Osteoblast (primary cell): ENCODE measurements around the gene TACR1. TPM values are rescaled to one million over a fixed set of nuclear protein-coding genes. Genes with fewer than 3 reads are reported as not detected.

Source experiments
- DNase-seq: peaks from one replicate; pipeline ENCODE4 v3.0.0; 2011; ENCODE audit warnings: low spot score, mixed read lengths; ENCODE audit not compliant: insufficient read length; ENCODE audit errors: missing footprints
- H2AFZ ChIP-seq: 2 replicates; pipeline ENCODE4 v1.6.0; 2011; ENCODE audit warnings: mild to moderate bottlenecking, low read length
- H3K27ac ChIP-seq: 2 replicates; pipeline ENCODE4 v1.5.1; 2011; ENCODE audit warnings: mild to moderate bottlenecking, low read depth, low read length, moderate library complexity
- H3K27me3 ChIP-seq: 2 replicates; pipeline ENCODE4 v1.6.0; 2012; ENCODE audit warnings: mild to moderate bottlenecking, control low read depth, inconsistent platforms, low read length, moderate library complexity; ENCODE audit not compliant: insufficient read depth
- H3K36me3 ChIP-seq: 2 replicates; pipeline ENCODE4 v1.5.1; 2011; ENCODE audit warnings: mild to moderate bottlenecking, low read length, control low read depth, moderate library complexity; ENCODE audit not compliant: insufficient read depth
- H3K4me1 ChIP-seq: 2 replicates; pipeline ENCODE4 v1.5.1; 2011; ENCODE audit warnings: mild to moderate bottlenecking, low read length, control low read depth, moderate library complexity; ENCODE audit not compliant: insufficient read depth
- H3K4me2 ChIP-seq: 2 replicates; pipeline ENCODE4 v1.6.0; 2011; ENCODE audit warnings: mild to moderate bottlenecking, low read length; ENCODE audit not compliant: insufficient read depth
- H3K4me3 ChIP-seq: fragments of 200-600 bp; sonication (generic); 3 replicates; pipeline ENCODE4 v1.5.1; 2012; ENCODE audit warnings: mild to moderate bottlenecking, low read length, inconsistent platforms; ENCODE audit not compliant: insufficient read depth
- H3K79me2 ChIP-seq: 2 replicates; pipeline ENCODE4 v1.6.0; 2012; ENCODE audit warnings: mild to moderate bottlenecking, low read length, control low read depth, inconsistent platforms; ENCODE audit not compliant: insufficient read depth
- H3K9me3 ChIP-seq: 2 replicates; pipeline ENCODE4 v1.5.1; 2011; ENCODE audit warnings: low read depth, low read length, control low read depth
- H4K20me1 ChIP-seq: 2 replicates; pipeline ENCODE4 v1.6.0; 2012; ENCODE audit warnings: mild to moderate bottlenecking, low read length, control low read depth; ENCODE audit not compliant: insufficient read depth
- CTCF ChIP-seq: IDR thresholded peaks from 2 replicates; pipeline ENCODE4 v1.5.1; 2011; ENCODE audit warnings: mild to moderate bottlenecking, low read depth, low read length, moderate library complexity; ENCODE audit errors: extremely low read depth
- total RNA-seq: library from RNA; depleted of rRNA; stranded (reverse); fragments of >200 nt; gene quantifications from 2 replicates; pipeline ENCODE4 v1.2.3, GENCODE V29; 2012

The TACR1 gene
- total RNA-seq, 1 donor: under 0.01 TPM

- peaks cover 14% of the 10 kb centered on the region for H3K4me1 ChIP-seq
- H3K27me3 ChIP-seq: no peaks in the 10 kb centered on the region
- peak overlapping the region; percentile 72 for H2AFZ ChIP-seq
- peak overlapping the region; percentile 52 for H3K4me2 ChIP-seq
- no peak for TF ChIP-seq CTCF
- no peaks in the 10 kb centered on the region for H4K20me1 ChIP-seq
- H3K9me3 ChIP-seq: no peaks in the 10 kb centered on the region
- H3K79me2 ChIP-seq: no peaks in the 10 kb centered on the region
- peak; percentile 68 for DNase-seq
- peak overlapping the region; percentile 23 for H3K27ac ChIP-seq
- no peaks in the 10 kb centered on the region for H3K36me3 ChIP-seq
- H3K4me3 ChIP-seq: peak overlapping the region; percentile 21
These were observed 65.4 kb downstream of the TACR1 start for GRCh38 chr2:75133621-75134570.

GRCh38 chr2:75130171-75130570, 69.1 kb downstream of the TACR1 start:
- H3K27me3 ChIP-seq: no peaks in the 10 kb centered on the region
- no peaks in the 10 kb centered on the region for H3K9me3 ChIP-seq
- H3K4me3 ChIP-seq: no peak overlapping the region
- peak; percentile 21 for TF ChIP-seq CTCF
- no peaks in the 10 kb centered on the region for H3K36me3 ChIP-seq
- H3K4me1 ChIP-seq: peaks cover 14% of the 10 kb centered on the region
- no peak overlapping the region for H2AFZ ChIP-seq
- no peak overlapping the region for H3K27ac ChIP-seq
- H3K4me2 ChIP-seq: no peak overlapping the region
- no peaks in the 10 kb centered on the region for H3K79me2 ChIP-seq
- H4K20me1 ChIP-seq: no peaks in the 10 kb centered on the region
- DNase-seq: no peak

- no peak overlapping the region for H3K4me2 ChIP-seq
- H3K27me3 ChIP-seq: peaks cover 13% of the 10 kb centered on the region
- no peaks in the 10 kb centered on the region for H3K9me3 ChIP-seq
- DNase-seq: no peak
- no peak overlapping the region for H3K4me3 ChIP-seq
- no peak overlapping the region for H2AFZ ChIP-seq
- H3K27ac ChIP-seq: no peak overlapping the region
- no peaks in the 10 kb centered on the region for H4K20me1 ChIP-seq
- H3K4me1 ChIP-seq: no peaks in the 10 kb centered on the region
- H3K79me2 ChIP-seq: no peaks in the 10 kb centered on the region
- H3K36me3 ChIP-seq: no peaks in the 10 kb centered on the region
- TF ChIP-seq CTCF: no peak
These were observed 75.4 kb downstream of the TACR1 start for GRCh38 chr2:75123876-75124275.

GRCh38 chr2:75113231-75113869, 86.0 kb downstream of the TACR1 start:
- Histone ChIP-seq H3K27me3 (peaks cover 4% of the 10 kb centered on the region), H3K9me3 (no peaks in the 10 kb centered on the region), H3K4me2 (no peak overlapping the region), H3K79me2 (no peaks in the 10 kb centered on the region), H3K4me1 (no peaks in the 10 kb centered on the region), H2AFZ (no peak overlapping the region), H3K27ac (no peak overlapping the region), H3K4me3 (no peak overlapping the region), H4K20me1 (no peaks in the 10 kb centered on the region), H3K36me3 (no peaks in the 10 kb centered on the region)
- no peak for DNase-seq
- TF ChIP-seq CTCF: no peak
